GM18951 (cell line): Measurements from ENCODE around the gene STEAP3.

Source experiments
- POLR2A ChIP-seq: IDR thresholded peaks from 4 replicates; pipeline ENCODE4 v1.6.1; 2011; ENCODE audit warnings: mild to moderate bottlenecking; ENCODE audit not compliant: insufficient read length, insufficient read depth; ENCODE audit errors: extremely low read depth
- in situ Hi-C: fragments of 300-500 bp; cut with MboI; formaldehyde crosslinking; loops from one replicate; pipeline ENCODE4 v1.12.0; 2022; ENCODE audit warnings: low sequenced_read_pairs, mixed read lengths, inconsistent platforms; ENCODE audit not compliant: unreplicated experiment

Gene STEAP3

DNA sequence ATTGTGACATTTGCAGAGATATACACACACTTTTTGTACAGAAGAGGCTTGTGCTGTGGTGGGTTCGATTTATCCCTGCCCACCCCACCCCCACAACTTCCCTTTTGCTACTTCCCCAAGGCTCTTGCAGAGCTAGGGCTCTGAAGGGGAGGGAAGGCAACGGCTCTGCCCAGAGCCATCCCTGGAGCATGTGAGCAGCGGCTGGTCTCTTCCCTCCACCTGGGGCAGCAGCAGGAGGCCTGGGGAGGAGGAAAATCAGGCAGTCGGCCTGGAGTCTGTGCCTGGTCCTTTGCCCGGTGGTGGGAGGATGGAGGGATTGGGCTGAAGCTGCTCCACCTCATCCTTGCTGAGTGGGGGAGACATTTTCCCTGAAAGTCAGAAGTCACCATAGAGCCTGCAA is 40.0 kb downstream of the STEAP3 start:
- no peak for TF ChIP-seq POLR2A
- in situ Hi-C loops, result no loop called here

DNA sequence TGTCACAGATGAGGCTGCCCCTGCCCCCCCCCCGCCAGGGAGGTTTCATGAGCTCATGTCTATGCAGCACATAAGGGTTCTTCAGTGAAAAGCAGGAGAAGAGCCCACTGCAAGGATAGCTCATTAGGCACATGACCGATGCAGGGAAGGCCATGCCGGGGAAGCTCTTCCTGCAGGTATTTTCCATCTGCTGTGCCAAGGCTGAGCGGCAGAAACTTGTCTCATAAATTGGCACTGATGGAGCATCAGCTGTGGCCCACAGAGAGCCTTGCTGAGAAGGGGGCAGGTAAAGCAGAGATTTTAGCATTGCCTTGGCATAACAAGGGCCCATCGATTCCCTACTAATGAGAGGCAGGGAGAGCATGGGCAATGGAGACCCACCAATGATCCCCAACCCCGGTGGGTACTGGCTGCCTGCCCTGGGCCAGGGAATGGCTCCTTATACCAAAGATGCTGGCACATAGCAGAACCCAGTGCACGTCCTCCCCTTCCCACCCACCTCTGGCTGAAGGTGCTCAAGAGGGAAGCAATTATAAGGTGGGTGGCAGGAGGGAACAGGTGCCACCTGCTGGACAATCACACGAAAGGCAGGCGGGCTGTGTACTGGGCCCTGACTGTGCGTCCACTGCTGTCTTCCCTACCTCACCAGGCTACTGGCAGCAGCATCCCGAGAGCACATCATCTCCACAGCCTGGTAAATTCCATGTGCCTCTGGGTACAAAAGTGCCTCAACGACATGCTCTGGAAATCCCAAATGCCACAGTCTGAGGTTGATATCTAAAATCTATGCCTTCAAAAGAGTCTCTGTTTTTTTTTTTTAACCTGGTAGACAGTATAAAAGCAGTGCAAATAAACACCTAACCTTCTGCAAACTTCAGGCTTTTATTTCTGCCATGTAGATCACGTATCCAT is 41.4 kb downstream of the STEAP3 start:
- in situ Hi-C loops, result no loop called here
- no peak for TF ChIP-seq POLR2A

DNA sequence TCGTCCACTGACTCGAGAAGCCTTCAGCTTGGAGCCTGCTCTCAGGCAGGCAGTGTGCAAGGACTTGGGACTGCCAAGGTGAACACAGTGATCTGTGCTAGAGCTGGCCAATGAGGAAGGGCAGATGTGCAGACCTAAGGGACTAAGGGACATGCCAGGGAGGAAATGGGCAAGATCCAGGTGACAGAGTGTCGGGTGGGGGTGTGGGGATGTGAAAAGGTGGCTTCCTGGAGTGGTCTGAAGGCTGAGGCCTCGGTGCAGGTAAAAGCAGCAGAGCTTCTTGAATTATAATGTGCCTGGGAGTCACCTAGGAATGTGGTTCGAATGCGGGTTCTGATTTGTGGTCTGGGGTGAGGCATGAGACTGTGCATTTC is 42.0 kb downstream of the STEAP3 start:
- in situ Hi-C loops, result no loop called here
- no peak for TF ChIP-seq POLR2A

DNA sequence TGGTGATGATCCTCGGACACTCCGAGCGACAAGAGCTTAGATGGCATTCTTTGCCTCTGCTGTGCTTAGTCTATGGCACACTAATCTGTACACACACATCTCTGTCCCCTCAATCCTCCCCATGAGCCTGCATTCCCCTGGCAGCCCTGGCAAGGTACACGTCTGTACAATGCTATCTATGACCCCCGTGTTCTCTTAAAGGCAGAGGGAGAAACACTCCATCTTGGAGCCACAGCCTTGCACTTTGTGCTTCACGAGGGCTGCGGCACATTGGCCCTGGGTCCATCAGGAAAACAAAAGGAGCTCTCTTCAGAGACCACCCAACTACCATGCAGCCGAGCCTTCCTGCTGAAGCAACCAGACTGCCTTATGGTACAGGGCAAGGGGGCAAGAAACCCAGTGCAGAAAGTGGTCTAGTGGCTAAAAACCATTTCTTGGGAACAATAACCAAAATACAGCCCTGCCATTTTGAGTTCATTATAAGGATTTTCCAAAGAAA is 42.5 kb downstream of the STEAP3 start:
- in situ Hi-C loops, result no loop called here
- no peak for TF ChIP-seq POLR2A

DNA sequence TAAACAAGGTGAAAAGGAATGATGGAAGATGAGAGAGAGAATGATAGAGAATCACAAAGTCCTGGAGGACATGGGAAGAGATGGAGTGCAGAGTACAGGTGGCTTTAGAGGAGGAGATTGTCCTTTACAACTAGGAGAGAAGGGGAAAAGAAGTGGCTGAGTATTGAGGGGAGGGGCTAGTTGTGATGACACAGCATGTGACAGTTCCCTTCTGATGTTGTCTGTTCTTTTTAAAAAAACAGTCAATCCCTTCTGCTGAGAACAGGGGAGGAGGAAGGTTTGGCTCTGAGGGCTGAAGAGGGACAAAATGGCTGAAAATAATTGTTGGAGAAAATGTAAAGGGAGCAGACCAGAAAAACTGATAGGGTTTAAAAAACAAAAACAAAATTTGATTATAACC is 44.0 kb downstream of the STEAP3 start:
- TF ChIP-seq POLR2A, result no peak
- in situ Hi-C loops, result no loop called here

DNA sequence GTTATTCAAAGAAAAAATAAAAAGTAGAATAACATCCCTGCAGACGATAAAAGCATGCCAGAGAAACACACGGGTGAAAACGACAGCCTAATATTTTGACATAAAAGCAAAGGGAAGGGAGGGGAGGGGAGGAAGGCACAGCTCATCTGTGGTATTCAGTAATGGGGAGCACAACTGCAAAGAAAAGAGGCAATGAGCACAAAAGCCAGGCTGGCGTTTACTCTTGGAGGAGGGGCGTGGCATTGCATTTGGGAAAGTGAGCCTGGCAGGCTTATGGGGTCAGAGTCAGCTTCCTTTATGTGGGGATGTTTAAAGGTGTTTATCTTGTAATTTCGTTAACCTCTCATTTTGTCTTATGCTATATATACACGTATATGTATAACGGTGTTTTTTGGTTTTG is 53.2 kb downstream of the STEAP3 start:
- in situ Hi-C loops, result loop anchor here (25.0 kb wide), 1 partner anchor 390 kb away; no protein-coding TSS in a partner anchor
- no peak for TF ChIP-seq POLR2A

DNA sequence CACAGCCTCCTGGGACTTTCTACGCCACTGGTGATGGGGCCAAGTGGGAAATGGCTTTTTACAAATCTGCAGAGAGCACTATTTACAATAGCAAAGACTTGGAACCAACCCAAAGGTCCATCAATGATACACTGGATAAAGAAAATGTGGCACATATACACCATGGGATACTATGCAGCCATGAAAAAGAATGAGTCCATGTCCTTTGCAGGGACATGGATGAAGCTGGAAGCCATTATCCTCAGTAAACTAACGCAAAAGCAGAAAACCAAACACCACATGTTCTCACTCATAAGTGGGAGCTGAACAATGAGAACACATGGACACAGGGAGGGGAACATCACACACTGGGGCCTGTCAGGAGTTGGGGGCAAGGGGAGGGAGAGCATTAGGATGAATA is 54.8 kb downstream of the STEAP3 start:
- in situ Hi-C loops, result loop anchor here (25.0 kb wide), 1 partner anchor 391 kb away; no protein-coding TSS in a partner anchor

DNA sequence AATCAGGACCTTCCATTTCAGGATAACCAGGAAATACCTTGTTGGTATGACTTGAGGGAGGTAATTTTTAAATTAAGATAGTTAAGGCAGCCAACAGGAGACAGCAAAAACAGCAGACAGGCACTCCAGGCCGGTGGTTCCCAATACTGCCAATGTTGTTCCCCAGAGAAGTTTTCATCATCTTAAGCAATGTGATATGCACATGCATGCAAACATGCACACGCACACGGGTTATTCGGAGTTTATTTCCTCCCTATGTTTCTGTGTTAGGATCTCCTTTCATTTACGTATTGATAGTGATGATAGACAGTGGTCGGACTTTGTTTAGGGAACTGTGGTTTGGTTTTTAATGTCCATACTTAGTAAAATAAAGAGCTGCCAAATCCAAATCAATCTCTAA is 55.3 kb downstream of the STEAP3 start:
- TF ChIP-seq POLR2A, result no peak
- in situ Hi-C loops, result loop anchor here (25.0 kb wide), 1 partner anchor 392 kb away; no protein-coding TSS in a partner anchor

DNA sequence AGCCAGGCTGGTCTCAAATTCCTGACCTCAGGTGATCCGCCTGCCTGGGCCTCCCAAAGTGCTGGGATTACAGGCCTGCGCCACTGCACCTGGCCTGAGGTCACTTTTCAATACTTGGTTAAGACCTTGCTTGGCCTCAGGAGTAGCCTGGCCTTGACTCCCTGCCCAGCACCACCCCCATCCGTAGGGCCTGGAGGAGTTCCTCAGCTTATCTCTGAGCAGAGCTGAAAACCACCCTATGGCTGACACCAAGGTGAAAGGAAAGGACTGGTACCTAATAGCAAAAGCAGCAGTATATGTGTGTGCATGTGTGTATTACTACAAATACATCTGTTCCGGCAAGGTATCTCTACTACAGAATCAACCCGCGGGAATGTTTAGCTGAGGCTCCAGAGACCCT is 56.0 kb downstream of the STEAP3 start:
- no peak for TF ChIP-seq POLR2A
- in situ Hi-C loops, result loop anchor here (25.0 kb wide), 1 partner anchor 392 kb away; no protein-coding TSS in a partner anchor

DNA sequence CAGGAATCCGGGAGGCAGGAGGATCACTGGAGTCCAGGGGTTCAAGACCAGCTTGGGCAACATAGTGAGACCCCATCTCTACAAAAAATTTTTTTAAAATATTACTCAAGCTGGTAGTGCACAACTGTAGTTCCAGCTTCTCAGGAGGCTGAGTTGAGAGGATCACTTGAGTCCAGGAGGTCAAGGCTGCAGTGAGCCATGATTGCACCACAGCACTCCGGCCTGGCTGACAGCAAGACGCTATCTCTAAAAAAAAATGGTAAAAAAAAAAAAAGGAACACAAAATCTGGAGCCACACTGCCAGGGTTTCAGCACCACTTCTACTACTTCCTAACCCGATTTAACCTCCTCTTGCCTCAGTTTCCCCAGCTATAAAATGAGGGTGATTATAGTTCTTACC is 57.0 kb downstream of the STEAP3 start:
- TF ChIP-seq POLR2A, result no peak
- in situ Hi-C loops, result loop anchor here (25.0 kb wide), 1 partner anchor 393 kb away; no protein-coding TSS in a partner anchor

DNA sequence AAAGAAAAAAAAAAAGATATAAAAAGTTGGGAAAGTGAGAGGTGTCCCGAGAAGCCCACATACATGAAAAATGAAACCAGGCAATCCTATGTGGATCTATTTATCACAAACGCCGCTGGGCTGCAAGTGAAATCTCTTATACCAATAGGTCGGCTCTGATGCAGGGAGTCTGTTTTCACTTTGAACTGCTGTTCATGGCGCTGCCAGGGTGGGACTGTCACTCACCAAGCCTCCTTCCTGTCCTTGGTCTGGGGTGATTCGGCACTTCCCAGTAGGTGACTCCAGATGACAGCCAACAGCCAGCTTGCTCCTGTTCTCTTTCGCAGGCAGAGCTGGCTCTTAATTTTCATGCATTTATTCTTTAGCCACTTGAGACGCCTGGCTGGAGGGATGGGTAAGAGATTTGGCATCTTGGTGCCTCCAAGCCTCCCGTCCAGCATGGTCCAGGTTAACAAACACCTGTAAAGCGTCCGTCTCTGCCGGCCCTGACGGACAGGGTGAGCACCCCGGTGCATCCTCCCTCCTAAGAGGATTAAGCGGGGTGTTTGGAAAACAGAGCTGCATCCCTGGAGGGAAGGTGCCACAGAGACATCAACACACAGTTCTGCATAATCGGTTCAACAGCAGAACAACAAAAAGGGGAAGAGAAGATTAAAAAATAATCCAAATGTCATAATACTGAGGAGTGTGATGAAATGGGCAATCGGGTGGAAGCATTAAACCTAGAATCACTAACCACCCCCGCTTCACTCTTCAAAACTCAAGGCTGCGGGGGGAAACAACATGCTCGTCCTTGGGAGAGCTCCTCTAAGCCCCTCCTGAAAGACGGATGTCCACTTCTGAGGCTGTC is 58.7 kb downstream of the STEAP3 start:
- in situ Hi-C loops, result loop anchor here (25.0 kb wide), 1 partner anchor 395 kb away; no protein-coding TSS in a partner anchor
- no peak for TF ChIP-seq POLR2A

DNA sequence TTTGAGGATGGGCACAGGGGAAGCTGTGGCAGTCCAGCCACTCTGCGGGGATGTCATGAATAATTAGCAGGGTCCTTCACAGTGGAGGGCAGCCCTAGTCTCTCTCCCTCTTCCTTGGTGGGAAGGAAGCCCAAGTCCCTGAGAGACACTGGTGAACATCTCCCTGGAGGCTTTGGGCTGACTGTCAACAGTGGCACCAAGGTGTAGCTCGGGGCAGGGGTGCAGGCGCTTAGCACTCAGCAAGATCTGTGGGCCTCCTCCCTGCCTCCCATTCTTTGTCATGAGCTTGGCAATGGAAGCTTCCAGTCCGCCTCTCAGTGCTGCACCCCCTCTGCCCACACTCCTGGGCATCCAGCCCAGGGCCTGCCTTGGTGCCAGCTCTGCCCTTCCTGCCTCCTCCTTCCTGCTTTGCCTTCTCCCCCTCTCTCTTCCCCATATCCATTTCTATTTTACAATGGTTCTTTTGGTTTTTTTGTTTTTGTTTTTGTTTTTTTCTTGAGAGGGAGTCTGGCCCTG is 59.4 kb downstream of the STEAP3 start:
- in situ Hi-C loops, result loop anchor here (25.0 kb wide), 1 partner anchor 396 kb away; no protein-coding TSS in a partner anchor
- TF ChIP-seq POLR2A, result no peak

DNA sequence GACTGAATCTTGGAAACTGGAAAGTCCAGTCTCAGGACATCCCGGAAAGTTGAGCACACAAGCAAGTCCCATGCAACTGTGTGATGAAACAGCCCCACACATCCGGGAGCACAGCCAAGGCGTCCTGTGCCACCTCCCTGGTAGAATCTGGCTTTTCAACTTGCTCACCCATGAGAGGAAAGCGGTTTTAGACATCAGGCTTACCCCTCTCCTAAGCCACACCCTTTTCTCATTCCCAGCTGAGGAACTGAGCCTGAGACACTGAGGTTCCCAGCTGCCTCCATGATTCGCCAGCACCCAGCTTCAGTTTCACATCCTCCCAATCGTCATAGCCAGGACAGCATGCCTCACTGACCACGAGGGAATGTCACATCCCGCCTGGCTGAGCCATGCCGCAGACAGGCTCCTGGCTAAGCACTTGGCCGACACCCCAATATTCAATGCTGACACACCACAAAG is 60.3 kb downstream of the STEAP3 start:
- in situ Hi-C loops, result loop anchor here (25.0 kb wide), 1 partner anchor 397 kb away; no protein-coding TSS in a partner anchor
- TF ChIP-seq POLR2A, result no peak

DNA sequence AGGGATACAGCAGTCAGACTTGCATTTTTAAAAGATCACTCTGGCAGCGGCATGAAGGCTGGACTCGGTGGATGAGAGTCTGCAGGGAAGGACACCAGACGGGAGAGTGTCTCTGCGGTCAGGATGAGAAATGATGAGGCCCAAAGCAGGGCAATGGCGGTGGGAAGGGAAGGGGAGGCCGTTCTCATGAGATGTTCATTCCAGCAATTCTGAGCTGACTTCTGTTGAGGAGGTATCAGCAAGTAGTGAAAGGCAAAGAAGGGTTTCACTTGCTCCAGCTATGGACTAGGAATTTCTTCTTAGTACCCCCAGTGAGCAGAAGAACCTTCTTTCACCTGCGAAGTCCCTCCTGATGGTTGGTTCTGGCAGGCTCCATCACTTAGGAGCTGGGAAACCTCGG is 63.0 kb downstream of the STEAP3 start:
- in situ Hi-C loops, result loop anchor here (25.0 kb wide), 1 partner anchor 399 kb away; no protein-coding TSS in a partner anchor
- TF ChIP-seq POLR2A, result no peak
